ENCODE results near the gene ALMS1.
"Not testable (repeated sequence)": the region's sequence is repeated elsewhere in the genome, so short reads cannot be mapped to it uniquely, and the experiment has no call there.

- not testable (repeated sequence) for TF ChIP-seq CTCF (conservative IDR thresholded peaks at IDR 0.05; ENCODE audit: low read depth, low read length); EZH2 (IDR thresholded peaks at IDR 0.05; ENCODE audit: low read length, unreplicated experiment); EZH2phosphoT487 (IDR thresholded peaks at IDR 0.05; ENCODE audit: borderline replicate concordance, low read length)
Measured at GRCh38 chr2:73504850-73505249, 119.2 kb downstream of the ALMS1 start.

All from PC-3 (cell line).